GM19193 (cell line): ENCODE results near the gene DNMT3L.

Experiments
- POLR2A ChIP-seq: IDR thresholded peaks from 4 replicates; pipeline ENCODE4 v1.6.1; 2011; ENCODE audit not compliant: insufficient read depth, insufficient read length; ENCODE audit errors: extremely low read depth

Gene DNMT3L

DNA sequence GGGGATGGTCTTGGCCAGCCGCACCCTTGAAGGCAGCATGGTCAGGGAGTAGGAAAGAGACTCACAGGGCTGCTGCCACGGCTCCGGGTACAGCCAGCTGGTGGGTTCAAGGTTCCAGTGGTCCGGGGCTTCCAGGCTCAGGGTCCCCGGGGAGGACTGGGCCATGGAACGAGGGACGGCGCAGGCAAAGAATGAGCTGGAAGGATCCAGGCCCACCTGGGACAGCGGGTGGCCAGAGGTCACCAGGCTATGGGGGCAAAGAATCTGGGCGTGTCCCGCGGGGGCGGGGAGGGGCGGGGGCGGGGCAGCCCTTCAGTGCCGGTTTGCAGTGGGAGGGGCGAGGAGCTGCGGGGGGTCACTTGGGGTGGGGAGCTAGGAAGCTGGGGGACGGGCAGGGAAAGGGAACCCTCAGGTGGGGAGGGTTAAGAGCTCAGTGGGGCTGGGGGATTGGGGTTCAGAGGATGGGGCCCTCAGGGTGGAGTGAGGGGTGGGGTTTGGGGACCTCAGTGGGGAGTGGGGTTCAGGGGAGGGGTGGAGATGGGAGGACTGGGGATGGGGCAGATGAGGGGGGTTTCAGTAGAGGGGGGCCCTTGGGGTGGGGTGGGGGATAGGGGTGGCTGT is at the start of gene DNMT3L:
TSS of gene DNMT3L (minus strand) at position 223 of the 621 bp plus-strand sequence. CDS start 638 bp downstream, outside the sequence.
- TF ChIP-seq POLR2A = no peak

DNA sequence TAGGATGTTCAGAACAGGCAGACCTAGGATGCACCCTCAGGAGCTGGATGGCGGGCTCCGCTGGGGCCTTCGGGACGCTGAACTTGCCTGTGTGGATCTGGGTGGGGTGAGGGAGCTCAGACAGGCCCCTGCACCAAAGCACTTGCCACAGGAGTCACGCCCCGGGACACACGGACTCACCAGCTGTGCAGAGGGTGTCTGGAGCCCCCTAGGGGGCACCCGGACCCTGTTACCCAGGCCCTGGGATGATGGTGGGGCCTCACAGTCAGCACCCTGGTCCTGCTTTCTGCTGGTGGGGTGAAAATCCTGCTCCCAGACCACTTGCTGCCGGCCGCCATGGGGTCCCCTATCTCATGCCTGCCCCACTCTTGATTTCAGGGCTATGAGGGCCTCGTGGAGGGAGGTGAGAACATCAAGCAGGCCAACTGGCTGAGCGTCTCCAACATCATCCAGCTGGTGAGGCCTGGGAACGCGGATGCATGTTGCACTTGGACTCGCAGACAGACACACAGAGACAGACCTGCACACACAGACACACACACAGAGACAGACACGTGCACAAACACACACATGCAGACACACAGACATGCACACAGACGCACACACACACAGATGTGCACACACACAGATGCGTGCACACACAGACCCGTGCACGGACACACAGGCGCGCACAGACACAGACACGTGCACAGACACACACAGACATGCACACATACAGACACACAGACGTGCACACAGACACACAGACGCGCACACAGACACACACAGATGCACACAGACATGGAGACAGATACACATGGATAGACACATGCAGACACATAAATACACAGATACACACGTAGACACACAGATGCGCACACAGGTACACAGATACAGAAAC is 49.2 kb upstream of the DNMT3L start:
- no peak for TF ChIP-seq POLR2A

- no peak for TF ChIP-seq POLR2A
These were observed 45.4 kb upstream of the DNMT3L start for GRCh38 chr21:44306936-44307704.

- TF ChIP-seq POLR2A = no peak
These were observed 44.0 kb upstream of the DNMT3L start for GRCh38 chr21:44305691-44306090.

DNA sequence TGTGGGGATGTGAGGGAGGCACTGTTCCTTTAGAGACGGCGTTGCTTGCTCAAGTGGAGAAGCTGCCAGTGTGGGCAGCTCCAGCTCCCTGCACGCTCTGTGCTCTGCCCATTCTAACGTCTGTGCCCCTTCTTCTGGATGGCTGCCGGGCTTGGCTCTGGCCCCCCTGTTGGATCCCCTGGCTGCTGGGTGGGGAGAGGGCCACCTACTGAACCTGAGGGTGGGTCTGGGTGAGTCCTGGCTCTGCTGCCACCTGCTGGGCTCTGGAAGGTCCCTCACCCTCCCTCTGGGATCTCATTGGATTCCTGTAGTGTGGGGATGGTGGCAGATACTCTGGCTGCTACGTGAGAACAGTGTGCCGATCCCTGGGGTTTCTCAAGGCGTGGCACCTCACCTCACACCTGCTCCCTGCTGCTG is 43.2 kb upstream of the DNMT3L start:
- TF ChIP-seq POLR2A = no peak

DNA sequence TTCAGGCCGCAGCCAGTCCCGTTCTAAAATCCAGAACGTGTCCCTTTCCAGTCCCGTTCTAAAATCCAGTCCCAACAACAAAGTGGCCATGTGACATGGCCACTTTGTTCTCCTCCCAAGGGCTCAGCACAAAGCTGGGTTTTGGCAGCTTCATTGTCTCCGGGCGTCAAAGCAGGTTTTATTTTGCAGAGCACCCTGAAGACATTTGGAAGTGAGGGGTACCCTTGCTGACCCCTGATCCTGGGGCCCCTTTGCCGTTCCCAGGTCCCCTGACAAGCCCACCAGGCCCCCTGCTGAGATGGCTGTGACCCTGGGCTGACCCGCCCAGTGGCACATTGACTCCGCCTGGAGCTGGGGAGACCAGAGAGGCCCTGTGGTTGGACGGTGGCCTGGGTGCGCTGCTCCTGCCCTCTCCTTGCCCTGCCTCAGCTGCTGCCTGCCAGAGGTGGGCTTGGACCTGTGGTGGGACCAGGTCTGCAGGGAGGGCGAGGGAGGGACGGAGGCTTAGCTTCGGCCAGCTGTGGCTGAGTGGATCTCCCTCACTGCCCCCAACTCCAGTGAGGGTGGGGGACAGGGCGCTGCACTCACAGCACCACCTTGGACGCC is 42.4 kb upstream of the DNMT3L start:
- TF ChIP-seq POLR2A = no peak

DNA sequence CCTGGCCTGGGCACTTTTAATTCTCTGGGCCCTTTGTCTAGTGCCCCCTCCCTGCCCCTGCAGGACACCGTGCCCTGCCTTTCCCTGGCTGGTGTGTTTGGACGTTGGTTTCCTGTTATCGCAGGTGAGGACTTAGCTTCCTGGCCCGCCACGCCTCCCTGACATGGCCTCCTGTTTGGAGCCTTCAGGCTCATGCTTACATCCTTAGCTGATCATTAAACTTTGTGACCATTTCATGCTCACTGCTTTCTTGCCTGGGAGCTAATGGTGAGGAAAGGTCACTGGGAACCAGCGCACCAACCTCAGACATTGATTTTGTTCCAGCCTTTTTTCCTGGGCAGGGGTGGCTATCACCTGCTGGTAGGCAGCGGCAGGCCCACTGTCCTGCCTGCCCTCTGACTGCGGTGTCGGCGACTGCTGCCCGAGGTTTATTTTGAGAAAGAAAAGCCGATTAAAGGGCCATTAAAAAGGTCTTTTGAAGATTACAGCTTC is 41.8 kb upstream of the DNMT3L start:
- no peak for TF ChIP-seq POLR2A

DNA sequence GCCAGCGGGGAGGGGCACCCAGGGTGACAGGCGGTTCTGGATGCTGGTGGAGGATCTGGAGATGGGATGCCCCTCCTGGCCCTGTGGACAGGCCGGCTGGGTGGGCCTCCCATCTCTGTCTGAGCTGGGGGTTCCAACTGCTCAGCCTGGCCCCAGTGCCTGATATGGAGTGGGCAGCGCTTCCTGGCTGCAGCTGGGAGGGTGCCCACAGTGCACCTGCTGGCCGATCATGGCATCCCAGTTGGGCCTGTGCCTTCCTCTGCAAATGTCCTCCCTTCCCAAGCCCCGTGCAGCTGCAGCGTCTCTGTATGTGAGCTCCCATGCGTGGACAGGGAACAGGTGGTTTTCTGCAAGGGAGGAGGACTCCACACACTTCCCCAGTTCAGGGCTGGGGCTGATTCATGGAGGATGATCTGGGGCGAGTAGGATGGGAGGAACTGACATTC is 40.3 kb upstream of the DNMT3L start:
- TF ChIP-seq POLR2A = no peak

GRCh38 chr21:44301141-44301540 is 39.4 kb upstream of the DNMT3L start:
- no peak for TF ChIP-seq POLR2A

DNA sequence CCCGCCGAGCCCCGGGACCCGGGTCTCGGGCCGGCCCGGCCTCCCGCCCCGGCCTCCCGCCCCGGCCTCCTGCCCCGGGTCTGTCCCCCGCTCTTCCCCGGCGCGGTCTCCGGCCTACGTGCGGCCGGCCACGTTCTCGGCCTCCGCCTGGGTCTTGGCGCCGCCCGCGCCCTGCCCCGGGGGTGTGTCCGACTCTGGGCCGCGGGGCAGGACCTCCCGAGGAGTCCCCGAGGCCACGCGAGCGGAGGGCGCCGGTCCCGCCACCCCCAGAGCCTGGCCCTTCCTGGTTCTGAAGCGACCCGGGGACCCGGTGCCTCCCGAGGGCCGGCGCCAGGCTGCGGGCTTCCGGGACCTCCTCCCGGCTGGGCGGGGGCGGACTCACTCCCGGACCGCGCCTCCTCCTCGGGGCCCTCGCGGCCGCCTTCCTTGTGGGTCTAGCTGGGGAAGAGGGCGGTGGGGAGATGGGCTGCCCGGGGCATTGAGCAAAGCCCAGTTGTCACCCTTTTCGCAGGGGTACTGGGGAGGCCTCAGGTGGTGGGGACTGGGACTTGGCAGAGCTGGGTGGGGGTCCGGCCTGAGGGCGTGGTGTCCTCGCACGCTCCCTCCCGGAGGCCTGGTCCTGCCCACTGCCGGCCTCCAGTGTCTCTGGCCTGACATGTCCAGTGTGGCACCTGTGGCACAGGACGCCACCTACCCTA is 38.7 kb upstream of the DNMT3L start:
- TF ChIP-seq POLR2A = peak; percentile 5

- TF ChIP-seq POLR2A = peak; percentile 70
These were observed 38.0 kb upstream of the DNMT3L start, which contains the start of gene PFKL for GRCh38 chr21:44299458-44300261. PFKL (plus strand) TSS chr21:44300053; CDS start chr21:44300106, 53 bp downstream.

GRCh38 chr21:44299085-44299457 is 37.4 kb upstream of the DNMT3L start:
- no peak for TF ChIP-seq POLR2A

DNA sequence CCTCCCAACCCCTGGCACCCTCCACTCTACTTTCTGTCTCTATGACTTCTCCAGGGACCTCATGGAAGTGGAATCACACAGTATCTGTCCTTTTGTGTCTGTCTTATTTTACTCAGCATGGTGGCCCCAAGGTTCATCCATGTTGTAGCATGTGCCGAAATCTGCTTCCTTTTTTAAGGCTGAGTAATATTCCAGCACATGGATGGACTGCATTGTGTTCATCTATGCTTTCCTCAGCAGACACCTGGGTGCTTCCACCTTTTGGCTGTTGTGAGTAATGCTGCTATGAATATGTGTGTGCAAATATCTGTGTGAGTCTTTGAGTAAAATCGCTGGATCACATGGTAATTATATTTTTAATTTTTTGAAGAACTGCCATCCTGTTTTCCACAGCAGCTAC is 36.6 kb upstream of the DNMT3L start:
- no peak for TF ChIP-seq POLR2A
